A673 (cell line): ENCODE data around the gene KCNIP3. TPM values are rescaled to one million over a fixed set of nuclear protein-coding genes. Genes with fewer than 3 reads are reported as not detected.

ENCODE experiments used
- BruUV-seq: library from RNA; stranded (reverse); fragments of 400-500 nt; replicated peaks from 2 replicates; lab custom pipeline; 2021; lab: Mats Ljungman, UMichigan
- CTCF ChIA-PET: fragments of 300-600 bp; sonication (Branson Sonifier 250); formaldehyde crosslinking; loops from one replicate; lab custom pipeline; 2022; ENCODE audit warnings: antibody characterized with exemption; lab: Charles Lee
- POLR2A ChIA-PET: fragments of 300-600 bp; sonication (Branson Sonifier 250); formaldehyde crosslinking; loops from one replicate; lab custom pipeline; 2022; ENCODE audit warnings: antibody characterized with exemption; ENCODE audit not compliant: low non-redundant PET; lab: Charles Lee
- DNase-seq: peaks from one replicate; pipeline ENCODE4 v3.0.0-alpha.2; 2015; ENCODE audit warnings: low spot score
- H3K27ac ChIP-seq: fragments of 200-600 bp; sonication (generic); 2 replicates; pipeline ENCODE4 v1.5.1; 2016; ENCODE audit warnings: mixed run types, low read depth, mild to moderate bottlenecking, mixed read lengths, antibody characterized with exemption, low read length; ENCODE audit not compliant: poor library complexity, severe bottlenecking
- H3K27me3 ChIP-seq: fragments of 200-600 bp; sonication (generic); replicated peaks from 2 replicates; pipeline ENCODE4 v1.6.1; 2017; ENCODE audit warnings: mixed run types, low read depth, mild to moderate bottlenecking, mixed read lengths, antibody characterized with exemption, low read length; ENCODE audit not compliant: insufficient read depth, poor library complexity
- H3K36me3 ChIP-seq: fragments of 200-600 bp; sonication (generic); 2 replicates; pipeline ENCODE4 v1.6.1; 2016; ENCODE audit warnings: mixed run types, mild to moderate bottlenecking, mixed read lengths, antibody characterized with exemption, low read length; ENCODE audit not compliant: insufficient read depth, poor library complexity, severe bottlenecking
- H3K4me1 ChIP-seq: fragments of 200-600 bp; sonication (generic); 2 replicates; pipeline ENCODE4 v1.6.1; 2017; ENCODE audit warnings: mixed run types, mild to moderate bottlenecking, mixed read lengths, antibody characterized with exemption, low read length; ENCODE audit not compliant: insufficient read depth, poor library complexity, severe bottlenecking
- H3K4me3 ChIP-seq: fragments of 200-600 bp; sonication (generic); 2 replicates; pipeline ENCODE4 v1.5.1; 2016; ENCODE audit warnings: low read depth, mixed run types, mild to moderate bottlenecking, mixed read lengths, low read length; ENCODE audit not compliant: poor library complexity, severe bottlenecking
- H3K9me3 ChIP-seq: fragments of 200-600 bp; sonication (generic); 2 replicates; pipeline ENCODE4 v1.6.1; 2016; ENCODE audit warnings: mixed run types, low read depth, mild to moderate bottlenecking, mixed read lengths, antibody characterized with exemption, low read length; ENCODE audit not compliant: poor library complexity, severe bottlenecking
- CTCF ChIP-seq: fragments of 300-800, 200-600 bp; sonication (generic); conservative IDR thresholded peaks from 2 replicates; pipeline ENCODE4 v1.5.1; 2017; ENCODE audit warnings: low read depth, mild to moderate bottlenecking, antibody characterized with exemption, low read length, moderate library complexity, mixed read lengths
- EZH2 ChIP-seq: fragments of 200-600 bp; sonication (generic); IDR thresholded peaks from 2 replicates; pipeline ENCODE4 v1.6.1; 2017; ENCODE audit warnings: borderline replicate concordance, low read depth, mild to moderate bottlenecking, mixed read lengths, antibody characterized with exemption, low read length; ENCODE audit not compliant: poor library complexity, severe bottlenecking
- intact Hi-C: fragments of 100-400 bp; cut with micrococcal nuclease; formaldehyde crosslinking; loops from one replicate; pipeline ENCODE4 v1.10.0; 2022; ENCODE audit not compliant: unreplicated experiment
- total RNA-seq: library from RNA; stranded (reverse); gene quantifications from 2 replicates; pipeline ENCODE4 v1.2.3, GENCODE V29; 2021

The KCNIP3 gene
- total RNA-seq, 1 experiment from 2014 or later, result 0.45 TPM

- ChIA-PET CTCF (no interaction called here), POLR2A (interaction anchor here (0.6 kb wide), 1 partner anchor 1873 kb away, joined by 3 read pairs; no protein-coding TSS in a partner anchor)
- H3K4me1 ChIP-seq, result peaks cover 14% of the 10 kb centered on the region
- H3K36me3 ChIP-seq, result no peaks in the 10 kb centered on the region
- no TSS peak for BruUV-seq
- intact Hi-C loops, result no loop called here
- H3K27ac ChIP-seq, result no peak overlapping the region
- no peak for DNase-seq
- H3K4me3 ChIP-seq, result no peak overlapping the region
- TF ChIP-seq EZH2, result no peak
- TF ChIP-seq CTCF, result no peak
- no peaks in the 10 kb centered on the region for H3K27me3 ChIP-seq
- no peaks in the 10 kb centered on the region for H3K9me3 ChIP-seq
Measured at GRCh38 chr2:95336406-95336805, 39.3 kb downstream of the KCNIP3 start.

GRCh38 chr2:95337829-95338228 lies 40.7 kb downstream of the KCNIP3 start:
- intact Hi-C loops, result no loop called here
- no peak for DNase-seq
- Histone ChIP-seq H3K4me1 (peaks cover 14% of the 10 kb centered on the region), H3K36me3 (no peaks in the 10 kb centered on the region), H3K4me3 (no peak overlapping the region), H3K9me3 (no peaks in the 10 kb centered on the region), H3K27ac (no peak overlapping the region), H3K27me3 (no peaks in the 10 kb centered on the region)
- CTCF ChIA-PET, result no interaction called here
- POLR2A ChIA-PET, result no interaction called here
- no peak for TF ChIP-seq EZH2
- no peak for TF ChIP-seq CTCF
- BruUV-seq, result no TSS peak

DNA sequence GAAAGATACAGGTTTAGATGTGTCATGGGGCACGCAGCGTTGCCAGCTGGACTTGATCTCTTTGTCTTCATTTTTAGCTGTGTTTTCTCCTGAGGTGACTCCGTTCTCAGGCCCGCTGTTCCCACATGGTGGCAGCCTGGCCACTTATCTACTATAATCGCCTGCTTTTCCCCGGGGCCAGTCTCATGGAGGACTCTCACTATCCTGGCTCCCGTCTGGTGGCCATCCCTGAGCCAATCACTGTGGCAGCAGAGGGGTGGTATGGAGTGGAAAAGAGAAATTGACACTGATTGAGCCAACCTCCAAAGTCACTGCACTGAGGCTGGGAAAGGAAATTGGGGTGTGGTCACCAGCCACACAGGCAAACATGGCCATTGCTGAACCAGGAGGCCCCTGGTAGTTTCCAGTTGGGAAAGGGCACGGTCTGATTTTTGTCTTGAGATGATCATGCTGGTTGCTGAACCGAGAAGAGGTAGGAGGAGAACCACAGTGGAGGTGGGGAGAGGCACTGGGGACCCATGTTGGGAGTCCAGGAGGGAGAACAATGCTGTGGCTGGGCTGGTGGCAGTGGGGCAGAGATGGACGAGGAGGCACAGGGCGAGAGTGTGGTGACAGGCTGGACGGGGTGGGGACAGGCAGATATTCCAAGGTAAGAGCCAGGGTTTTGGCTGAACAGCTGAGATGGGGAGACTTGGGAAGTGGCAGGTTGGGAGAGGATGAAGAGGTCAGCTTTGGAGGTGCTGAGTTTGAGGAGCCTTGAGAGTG lies 45.6 kb downstream of the KCNIP3 start:
- H3K9me3 ChIP-seq, result no peaks in the 10 kb centered on the region
- H3K36me3 ChIP-seq, result no peaks in the 10 kb centered on the region
- no peak overlapping the region for H3K27ac ChIP-seq
- intact Hi-C loops, result no loop called here
- no peak overlapping the region for H3K4me3 ChIP-seq
- POLR2A ChIA-PET, result no interaction called here
- peaks cover 30% of the 10 kb centered on the region for H3K27me3 ChIP-seq
- H3K4me1 ChIP-seq, result peaks cover 10% of the 10 kb centered on the region
- CTCF ChIA-PET, result no interaction called here
- no TSS peak for BruUV-seq
- no peak for DNase-seq
- no peak for TF ChIP-seq CTCF
- TF ChIP-seq EZH2, result no peak
